Measurements from ENCODE around the gene EYS.

The EYS gene

DNA sequence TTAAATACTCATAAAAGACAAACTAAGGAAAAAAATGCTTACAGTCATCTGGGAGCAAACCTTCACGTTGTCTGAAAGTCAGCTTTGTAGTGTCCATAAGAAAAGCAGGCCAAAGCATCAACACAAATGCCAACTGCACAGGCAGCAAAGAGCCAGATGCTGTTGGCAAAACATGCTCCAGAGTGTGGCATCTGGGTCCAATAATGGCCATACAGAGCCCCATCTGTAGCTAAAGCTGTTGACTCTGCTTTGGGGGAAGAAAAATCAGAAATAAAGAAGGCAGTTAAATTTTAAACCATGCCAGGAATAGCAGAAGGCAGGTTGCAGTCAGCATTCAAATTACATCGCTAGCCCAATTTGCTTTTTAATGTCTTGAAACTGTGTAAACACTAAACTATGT lies 776.3 kb downstream of the EYS start:
- no peak for DNase-seq

DNA sequence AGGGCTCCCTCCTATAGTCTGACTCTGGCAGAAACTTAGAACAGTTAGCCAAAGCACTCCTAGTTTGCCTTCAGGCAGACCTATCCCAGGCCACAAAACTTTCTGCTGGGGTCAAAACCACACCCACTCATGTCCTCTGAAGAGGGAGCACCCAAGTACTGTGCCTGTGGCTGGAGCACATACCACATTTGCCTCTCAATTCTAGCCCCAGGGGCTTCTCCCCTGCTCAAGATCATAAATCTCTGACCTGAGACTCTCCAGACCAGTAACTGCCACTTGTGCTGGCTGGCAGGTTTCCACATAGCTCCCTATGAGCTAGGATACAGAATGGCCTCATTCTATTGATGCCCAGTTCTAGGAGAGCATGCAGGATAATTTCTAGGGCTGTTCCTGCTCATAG lies 781.0 kb downstream of the EYS start:
- no peak for DNase-seq

DNA sequence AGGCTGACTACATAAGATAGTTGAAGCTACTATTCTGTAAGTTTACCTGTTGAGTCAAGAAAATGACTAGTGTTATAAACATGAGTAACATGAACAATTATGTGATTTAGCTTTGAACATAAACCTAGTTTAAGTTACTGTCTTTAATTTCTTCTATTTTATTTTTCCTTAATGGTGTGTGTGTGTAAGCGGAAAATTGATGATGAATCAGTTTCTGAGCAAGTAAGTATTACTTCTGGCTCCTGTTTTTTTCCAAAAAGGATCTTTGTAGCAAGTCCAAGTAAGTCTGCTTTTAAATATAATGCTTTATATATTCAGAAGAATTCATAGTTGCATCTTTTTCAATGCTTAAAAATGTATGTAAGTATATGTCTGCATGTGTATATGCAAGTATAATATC lies 786.8 kb downstream of the EYS start:
- no peak for DNase-seq

DNA sequence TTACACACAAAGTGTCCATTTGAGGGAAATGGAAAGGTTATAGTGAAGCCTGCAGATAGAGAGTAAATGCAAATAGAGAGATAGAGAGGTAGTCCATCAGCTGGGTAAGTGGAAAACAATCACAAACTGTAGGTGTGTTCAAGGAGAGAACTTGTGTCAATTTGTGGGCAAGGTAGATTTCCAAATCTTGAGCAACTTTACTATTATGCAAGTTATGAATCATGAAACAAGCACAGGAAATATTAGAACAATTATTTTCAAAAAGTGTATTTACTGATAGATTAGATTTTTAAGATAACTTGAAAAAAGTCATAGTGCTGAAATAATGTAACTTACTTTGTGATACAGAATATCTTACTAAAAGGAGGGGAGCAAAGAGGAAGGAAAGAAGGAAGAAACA lies 792.9 kb downstream of the EYS start:
- DNase-seq: no peak

DNA sequence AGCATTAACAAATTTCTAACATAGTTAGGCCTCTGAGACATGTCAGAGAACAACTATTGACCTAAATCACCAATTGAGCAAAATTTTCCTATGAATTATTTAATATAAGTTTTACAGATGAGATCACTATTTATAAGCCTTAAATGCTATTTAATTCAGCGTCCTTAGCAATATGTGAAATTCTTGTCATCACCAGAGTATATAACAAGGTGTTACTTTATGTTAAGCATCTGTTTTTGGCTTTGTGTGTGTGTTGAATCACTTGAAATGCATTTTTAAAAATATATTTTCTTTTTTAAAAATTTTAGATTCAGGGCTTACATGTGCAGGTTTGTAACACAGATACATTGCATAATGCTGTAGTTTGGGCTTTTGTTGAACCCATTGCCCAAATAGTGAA lies 794.1 kb downstream of the EYS start:
- DNase-seq: no peak

DNA sequence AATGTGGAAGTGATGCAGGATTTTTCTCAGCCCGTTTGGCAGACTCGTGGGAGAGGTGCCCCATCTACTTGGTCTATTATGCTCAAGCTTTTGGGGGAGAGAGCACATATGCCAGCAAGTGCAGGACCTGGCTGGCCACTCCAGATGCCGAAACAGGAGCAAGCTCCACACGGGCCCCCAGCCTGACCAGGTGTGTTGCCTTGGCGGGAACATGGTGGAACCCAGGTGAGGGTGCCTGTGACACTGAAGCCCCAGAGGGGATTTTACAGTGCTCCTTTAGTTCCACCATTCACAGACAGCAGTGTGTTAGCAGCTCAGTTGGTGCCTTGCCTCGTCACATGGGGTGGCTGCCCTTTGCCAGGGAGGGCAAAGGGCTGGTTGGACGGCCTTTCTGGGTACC lies 798.9 kb downstream of the EYS start:
- DNase-seq: no peak

DNA sequence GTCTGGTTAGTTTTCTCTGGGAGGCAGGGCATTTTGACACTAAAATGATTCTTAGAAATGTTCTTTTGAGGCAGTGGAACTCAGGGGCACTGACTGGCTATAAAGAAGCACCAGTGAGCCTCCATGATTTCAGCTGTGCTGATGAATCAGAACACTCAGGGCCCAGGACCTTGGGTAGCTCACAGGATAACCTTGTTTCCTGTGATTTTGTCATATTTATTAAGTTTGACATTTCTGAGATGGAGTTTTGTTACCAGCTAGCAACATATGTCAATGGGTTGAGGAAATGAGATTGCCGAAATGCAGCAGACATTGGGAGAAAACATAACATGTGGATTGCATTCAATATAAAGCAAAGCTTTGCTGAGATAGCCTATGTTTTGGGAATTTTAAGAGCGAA lies 802.4 kb downstream of the EYS start:
- DNase-seq: no peak

DNA sequence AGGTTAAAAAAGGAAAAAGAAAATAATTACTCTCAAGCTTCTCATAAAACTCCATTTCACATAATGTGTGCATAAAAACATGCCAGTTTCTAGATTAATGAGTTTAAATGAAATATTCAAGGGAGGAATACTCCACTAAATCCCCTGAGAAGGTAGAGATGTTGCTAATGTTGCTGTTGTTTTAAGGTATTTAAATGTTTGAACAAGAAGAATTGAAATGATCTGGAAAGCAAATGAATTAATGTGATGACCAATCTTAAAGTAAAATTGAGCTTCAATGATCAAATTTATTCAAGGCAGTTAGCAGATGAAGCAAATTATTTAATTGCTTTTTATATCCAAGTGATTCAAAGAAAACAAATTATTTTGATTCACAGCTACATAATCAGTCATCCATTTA lies 804.4 kb downstream of the EYS start:
- DNase-seq: no peak

DNA sequence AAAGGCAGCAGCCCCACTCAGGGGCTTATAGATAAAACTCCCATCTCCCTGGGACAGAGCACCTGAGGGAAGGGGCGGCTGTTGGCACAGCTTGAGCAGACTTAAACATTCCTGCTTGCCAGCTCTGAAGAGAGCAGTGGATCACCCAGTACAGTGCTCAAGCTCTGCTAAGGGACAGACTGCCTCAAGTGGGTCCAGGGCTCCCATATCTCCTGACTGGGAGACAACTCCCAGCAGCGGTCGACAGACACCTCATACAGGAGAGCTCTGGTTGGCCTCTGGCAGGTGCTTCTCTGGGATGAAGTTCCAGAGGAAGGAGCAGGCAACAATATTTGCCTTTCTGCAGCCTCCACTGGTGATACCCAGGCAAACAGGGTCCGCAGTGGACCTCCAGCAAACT lies 810.1 kb downstream of the EYS start:
- DNase-seq: no peak

DNA sequence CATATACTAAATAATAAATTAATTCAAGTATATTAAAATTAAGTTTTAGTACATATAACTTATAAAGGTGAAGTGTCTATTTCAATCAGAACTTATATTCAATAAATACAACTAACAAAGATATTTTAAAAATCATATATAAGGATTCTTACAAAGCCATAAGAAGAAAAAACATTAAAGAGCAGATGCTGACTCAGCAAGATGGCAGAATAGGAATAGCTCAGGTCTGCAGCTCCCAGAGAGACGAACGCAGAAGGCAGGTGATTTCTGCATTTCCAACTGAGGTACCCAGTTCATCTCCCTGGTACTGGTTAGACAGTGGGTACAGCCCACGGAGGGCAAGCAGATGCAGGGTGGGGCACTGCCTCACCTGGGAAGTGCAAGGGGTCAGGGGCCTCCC lies 811.1 kb downstream of the EYS start:
- no peak for DNase-seq

DNA sequence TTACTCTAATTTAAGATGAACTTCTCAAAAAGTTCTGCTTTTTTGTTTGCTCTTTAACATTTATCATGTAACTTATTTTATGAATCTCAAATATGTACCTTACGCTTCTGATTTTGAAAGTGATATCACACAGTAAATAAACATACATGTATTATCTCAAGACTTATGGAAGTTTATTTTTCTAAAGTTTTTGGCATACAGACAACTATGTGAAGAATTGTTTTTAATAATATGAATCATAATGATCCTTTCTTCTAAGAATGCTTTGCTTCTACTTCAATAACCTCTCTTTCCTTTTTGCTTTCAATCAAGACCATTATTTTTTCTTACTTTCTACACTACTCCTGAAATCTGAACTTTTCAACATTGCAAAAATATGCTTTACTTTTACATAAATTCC lies 816.4 kb downstream of the EYS start:
- no peak for DNase-seq

DNA sequence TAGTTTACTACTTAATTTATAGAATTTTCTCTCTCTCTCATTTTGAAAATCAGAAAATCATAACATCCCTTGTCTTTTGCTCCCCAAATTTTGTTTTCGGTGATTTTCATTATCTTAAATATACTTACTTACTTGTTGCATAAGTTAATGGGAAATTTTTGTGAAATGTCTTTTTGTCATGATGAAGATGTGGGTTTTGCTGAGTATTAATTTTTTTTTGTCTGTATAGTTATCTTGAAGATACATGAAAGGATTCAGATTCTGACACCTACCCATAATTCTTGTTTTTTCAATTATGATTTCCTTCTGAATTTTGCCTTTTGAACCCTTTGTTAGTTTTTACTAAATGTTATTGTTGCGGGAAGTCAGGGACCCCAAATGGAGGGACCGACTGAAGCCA lies 817.9 kb downstream of the EYS start:
- no peak for DNase-seq

DNA sequence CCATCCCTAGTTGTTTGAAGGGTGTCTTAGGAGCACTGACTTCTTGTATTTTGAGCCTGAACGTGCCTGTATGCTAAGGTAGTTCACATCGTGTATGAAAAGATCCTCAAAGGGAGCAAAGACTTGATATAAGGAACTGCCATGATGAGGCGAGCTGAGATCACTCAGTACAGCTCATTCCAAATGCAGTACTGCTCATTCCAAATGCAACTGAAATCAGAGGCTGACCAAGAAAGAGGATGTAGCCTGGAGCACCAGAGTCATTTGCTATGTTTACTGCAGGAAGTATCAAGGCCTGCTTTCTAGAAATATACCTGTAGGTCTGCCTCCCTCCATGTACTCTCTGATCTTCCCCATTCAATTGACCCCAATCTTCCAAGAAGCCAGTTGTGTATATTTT lies 832.2 kb downstream of the EYS start:
- DNase-seq: no peak

DNA sequence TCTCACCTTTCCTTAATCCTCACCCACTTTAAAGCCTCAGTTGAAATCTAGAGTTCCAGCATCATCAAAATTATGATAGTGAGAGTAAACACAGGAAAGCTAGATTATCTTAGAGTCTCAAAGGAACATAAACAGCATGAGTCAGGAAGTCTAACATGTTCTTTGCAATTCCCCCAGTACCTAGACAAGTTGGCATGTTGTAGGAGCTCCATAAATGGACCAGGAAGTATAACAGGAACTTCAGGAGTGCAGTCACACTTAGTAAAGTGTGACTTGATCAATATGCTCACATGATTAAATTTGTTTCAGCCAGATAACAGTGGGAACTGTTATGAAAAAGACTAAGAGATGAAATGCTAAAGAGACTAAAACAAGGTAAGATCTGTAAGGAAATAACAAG lies 834.4 kb downstream of the EYS start:
- DNase-seq: no peak

DNA sequence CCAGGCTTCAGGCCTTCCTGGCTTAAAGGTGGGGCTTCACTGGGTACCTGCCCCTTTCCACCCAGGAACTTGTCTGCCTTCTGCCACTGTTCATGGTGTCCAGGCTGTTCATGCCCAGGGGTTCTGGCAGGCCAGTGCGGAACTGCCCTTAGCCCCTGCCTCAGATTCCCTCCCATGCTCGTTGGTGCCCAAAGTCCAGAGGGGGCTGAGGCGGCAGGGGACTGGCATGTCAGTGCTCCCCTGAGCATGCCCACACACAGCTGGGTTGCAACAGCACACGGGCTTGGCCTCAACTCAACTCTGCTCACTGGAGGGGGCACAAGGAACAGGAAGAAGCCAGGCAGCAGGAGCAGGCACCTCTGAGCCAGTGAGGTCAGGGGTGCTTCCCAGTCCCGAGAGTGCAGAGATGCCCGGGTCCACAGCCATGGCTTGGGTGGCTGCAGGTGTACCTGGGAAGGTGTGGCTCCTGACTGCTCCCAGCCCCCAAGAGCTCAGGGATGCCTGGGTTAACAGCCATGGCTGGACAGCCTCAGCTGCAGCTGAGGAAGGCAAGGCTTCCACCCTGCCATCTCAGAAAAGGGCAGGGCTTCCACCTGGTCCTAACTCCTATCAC lies 845.9 kb downstream of the EYS start:
- no peak for DNase-seq

DNA sequence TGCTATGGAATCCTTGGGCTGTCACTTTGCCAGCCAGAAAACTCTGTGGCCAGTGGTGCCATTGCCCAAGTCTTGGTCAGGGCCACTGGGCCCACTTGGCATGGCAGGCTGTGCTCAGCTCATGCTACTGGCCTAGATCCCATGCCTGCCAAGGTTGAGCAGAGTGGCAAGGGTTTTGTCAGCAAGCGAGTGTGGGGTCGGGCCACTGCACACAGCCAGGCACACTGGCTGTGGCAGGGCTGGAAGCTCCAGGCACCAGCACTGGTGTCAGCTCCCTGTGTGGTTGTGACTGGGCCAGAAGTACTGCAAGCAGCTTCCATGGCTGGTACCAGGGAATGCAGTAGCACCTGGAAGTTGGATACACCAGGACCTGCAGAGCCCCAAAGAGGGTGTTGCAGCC lies 846.8 kb downstream of the EYS start:
- DNase-seq: no peak

DNA sequence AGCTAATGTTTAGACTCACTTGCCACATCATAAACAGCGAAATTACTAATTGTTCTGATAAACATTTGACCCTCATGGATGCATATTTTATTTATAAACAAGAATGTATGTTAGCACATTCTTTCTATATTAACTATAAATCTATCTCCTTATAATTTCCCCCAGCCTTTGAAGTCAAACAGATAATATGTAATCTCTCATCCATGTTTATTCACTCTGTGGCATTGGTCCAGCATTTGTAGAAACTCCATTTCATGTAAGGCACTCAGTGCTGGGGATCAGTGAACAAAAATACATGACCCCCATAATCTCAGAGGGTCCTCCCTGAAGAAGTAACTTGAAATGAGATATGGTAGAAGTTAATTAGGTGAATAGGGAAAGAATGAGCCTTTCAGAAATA lies 856.9 kb downstream of the EYS start:
- DNase-seq: no peak

DNA sequence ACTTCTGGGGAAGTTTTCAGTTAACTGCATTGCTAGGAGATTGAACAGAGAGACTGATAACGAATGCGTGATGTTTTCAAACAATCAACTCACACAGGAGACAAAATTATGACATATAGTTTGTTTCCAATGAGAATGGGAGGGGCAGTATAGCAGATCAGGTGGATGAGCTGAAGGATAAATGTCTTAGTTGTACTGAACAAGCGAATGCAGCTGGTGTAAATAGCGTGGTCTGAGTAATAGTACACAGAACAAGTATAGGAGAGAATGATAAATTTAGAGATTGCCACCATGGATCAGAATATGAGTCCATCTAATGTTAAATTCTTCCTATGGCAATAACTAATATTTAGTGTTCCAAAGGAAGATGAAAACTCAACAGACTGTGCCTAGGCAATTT lies 858.6 kb downstream of the EYS start:
- no peak for DNase-seq

DNA sequence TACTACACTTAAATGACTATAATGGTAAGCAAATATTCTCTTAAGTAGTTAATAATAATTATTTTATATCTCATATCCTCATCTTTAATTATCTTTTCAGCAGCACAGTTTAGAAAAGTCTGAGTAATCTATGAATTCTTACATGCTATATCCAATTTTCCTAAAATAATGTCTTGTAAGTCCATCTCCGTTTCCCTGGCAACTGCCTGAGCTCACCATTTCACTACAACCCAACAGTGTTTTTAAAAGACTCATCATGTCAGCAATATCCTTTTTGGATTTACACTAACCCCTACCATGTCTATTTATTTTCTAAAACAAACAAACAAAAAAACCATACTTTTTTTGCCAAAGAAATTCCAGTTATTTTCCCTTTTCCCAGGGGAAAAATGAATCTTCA lies 859.6 kb downstream of the EYS start:
- DNase-seq: no peak

DNA sequence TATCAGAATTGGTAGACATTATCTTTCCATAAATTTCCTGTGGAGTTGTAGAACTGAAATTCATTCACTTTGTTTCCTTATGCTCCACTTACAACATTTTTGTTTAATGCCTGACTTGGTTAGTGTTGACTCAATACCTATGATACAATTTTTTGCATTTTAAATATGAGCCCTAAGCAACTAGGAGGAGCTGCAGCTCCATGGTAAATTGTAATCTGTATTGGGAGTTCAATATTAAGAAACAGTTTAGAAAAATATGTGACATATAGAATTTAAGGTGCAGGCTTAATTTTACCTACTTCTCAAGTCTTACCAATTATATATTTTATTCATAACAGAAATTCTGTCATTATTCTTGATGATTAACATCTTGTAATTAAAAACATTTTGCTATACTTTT lies 868.3 kb downstream of the EYS start:
- DNase-seq: no peak

DNA sequence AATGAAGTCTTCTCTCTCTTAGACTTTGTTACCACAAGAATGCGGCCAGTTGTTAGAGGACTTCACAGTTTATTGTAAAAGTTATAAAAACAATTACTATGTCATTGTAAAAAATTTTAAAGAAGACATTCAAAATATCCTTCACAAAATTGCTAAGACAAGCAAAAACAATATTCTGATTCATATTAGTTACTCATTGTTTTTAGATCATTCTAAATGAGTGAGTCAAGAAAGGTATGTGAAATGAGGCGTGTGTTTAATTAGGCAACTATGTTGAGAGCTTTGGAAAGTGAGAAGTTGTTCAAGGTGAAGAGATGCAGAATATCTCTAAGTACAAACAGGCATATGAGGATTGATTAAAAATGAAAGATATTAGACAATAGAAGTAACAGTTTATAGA lies 875.3 kb downstream of the EYS start:
- no peak for DNase-seq

DNA sequence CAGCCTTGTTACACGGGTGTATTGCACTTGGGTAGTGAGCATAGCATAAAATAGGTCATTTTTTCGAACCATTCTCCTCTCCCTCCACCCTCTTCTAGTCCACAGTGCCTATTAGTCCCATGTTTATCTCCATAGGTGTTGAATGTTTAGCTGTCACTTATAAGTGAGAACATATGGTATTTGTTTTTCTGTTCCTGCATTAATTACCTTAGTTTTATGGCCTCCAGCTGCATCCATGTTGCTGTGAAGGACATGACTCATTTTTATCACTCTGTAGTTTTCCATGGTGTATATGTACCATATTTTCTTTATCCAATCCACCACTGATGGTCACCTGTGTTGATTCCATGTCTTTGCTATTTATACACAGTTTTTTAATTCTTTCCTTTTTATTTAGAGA lies 889.5 kb downstream of the EYS start:
- no peak for DNase-seq

DNA sequence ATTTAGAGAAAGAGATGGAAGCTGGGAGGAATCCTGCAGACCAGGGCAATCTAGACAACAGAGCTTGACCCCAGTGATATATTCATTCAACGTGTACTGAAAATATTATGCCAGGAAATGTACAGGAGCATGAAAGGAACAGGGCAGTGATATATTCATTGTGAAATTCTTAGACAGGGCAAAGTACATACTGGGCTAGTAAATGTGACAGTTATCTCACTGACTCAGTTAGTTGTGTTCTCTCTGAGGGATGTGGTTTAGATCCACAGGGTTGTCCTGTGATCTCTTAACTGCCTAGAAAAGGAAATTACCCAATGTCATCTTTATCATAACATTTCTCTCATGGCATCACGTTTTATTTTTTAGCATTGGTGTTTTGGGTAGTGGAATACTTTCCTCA lies 891.3 kb downstream of the EYS start:
- no peak for DNase-seq

DNA sequence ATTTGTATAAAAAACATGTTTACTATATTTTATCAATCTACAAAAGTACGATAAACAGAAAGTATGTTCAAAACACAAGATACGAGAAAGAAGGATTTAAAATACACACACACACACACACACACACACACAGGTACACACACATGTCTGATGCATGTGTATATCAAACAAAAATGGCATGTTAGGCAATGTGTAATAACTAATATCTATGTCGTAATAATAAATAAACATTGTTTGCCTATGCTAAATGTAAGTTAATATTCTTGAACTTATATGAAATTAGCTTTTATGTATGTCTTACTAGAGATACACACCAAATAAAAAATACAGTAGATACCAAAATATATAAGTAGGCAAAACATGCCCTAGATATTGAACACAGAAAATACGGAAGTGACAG lies 894.9 kb downstream of the EYS start:
- no peak for DNase-seq

DNA sequence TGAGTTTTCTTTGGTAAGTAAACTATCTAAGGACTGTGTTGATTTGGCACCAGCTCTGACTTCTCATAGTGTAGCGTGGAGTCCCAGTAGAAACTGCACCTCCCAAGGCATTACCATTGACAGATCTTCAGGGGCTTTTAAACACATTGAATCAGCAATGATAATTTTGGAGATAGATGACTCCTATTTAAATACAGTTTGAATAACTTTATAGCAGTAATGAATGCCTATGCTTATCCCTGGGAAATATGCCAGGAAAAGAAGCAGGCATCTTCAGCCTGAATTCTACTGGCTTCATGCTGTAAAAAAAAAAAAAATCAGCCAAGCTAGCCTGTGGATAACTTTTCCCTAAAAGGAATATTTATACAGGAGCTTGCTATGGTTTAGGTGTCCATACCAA lies 895.9 kb downstream of the EYS start:
- no peak for DNase-seq

DNA sequence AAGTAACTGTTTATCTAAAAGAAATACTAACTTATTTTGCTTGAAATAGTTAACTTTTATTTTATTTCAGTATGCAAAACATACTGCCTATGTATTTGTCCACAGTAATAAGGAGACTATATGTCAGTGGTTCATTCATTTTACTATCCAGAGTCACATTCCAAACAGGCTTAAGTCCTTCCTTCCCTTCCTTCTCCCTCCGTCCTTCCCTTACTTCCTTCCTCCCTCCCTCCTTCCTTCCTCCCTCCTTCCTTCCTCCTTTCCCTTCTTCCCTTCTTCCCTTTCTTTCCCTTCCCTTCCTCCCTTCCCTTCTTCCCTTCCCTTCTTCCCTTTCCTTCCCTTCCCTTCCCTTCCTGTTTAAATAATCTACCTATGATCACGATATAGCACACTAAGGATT lies 899.2 kb downstream of the EYS start:
- DNase-seq: no peak

All from RPMI8226 (cell line).